ENCODE measurements around the gene MRPL38.
"Not testable (repeated sequence)": the region's sequence is repeated elsewhere in the genome, so short reads cannot be mapped to it uniquely, and the experiment has no call there.

The MRPL38 gene

DNA sequence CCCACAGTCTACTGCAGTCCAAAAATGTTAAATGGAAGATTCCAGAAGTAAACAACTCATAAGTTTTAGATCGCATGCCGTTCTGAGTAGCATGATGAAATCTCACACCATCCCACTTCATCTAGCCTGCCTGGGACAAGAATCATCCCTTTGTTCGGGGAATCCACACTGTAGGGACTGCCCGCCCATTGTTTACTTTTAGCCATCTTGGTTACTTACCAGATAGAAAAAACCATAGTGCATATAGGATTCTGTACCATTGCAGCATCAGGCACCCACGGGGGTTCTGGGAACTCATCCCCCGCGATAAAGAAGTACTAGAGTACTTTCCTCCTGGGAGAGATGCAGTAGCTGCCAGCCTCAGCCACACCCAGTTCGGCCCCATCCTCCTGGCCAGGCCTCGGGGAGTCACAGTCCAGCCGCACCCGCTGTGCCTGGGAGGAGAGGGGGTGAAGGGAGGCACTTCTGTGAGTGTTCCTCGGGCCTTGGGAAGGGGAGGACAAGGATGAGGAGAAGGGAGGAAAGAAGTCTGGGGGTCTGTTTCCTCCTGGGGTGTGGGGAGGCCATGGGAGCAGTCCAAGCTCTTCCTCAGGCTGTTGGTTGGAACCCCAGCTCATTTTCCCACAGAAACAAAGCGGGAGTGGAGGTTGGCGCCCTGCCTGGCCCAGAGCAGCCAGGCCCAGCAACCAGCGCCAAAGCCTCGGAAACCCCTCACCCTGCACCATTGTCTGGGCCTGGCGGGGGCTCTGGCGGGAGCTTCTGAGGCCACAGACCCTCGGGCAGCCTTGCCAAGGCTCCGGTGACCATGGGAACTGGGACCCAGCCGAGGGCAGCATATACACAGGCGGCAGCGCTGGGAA, 35.2 kb downstream of the MRPL38 start:
- Histone ChIP-seq H3K79me1 (ENCODE audit: low read length) (no peaks in the 10 kb centered on the region), H3K23ac (ENCODE audit: low read length) (no peak overlapping the region), H3K9ac (ENCODE audit: low read length) (no peak overlapping the region), H3K18ac (ENCODE audit: low read length) (no peak overlapping the region), H3K27ac (ENCODE audit: low read depth, low read length) (no peak overlapping the region), H2BK5ac (ENCODE audit: low read length) (no peak overlapping the region), H3K4me2 (ENCODE audit: low read length) (no peak overlapping the region), H4K8ac (ENCODE audit: low read depth, low read length) (no peak overlapping the region), H3K4me1 (ENCODE audit: control insufficient read depth, low read depth, low read length) (no peaks in the 10 kb centered on the region), H3K4me3 (ENCODE audit: low read length) (no peak overlapping the region), H3K79me2 (ENCODE audit: control insufficient read depth, insufficient read depth, low read length) (no peaks in the 10 kb centered on the region), H3K4ac (ENCODE audit: low read depth, low read length) (peak overlapping the region; percentile 8), H3K27me3 (ENCODE audit: insufficient read depth, low read length, poor library complexity) (no peaks in the 10 kb centered on the region), H3K56ac (ENCODE audit: low read length) (peak overlapping the region; percentile 42), H4K5ac (ENCODE audit: low read length) (no peak overlapping the region), H2AK5ac (ENCODE audit: low read length) (no peak overlapping the region), H3K36me3 (ENCODE audit: control insufficient read depth, insufficient read depth, low read length) (no peaks in the 10 kb centered on the region), H2BK120ac (ENCODE audit: low read depth, low read length) (no peak overlapping the region), H2BK15ac (replicated peaks; ENCODE audit: low read depth) (no peak overlapping the region)
- DNase-seq = peak; percentile 51
- WGBS (ENCODE audit: extremely low coverage, insufficient coverage, low lambda C conversion rate) = no CpG with 5 or more reads among the region's 23 CpGs

DNA sequence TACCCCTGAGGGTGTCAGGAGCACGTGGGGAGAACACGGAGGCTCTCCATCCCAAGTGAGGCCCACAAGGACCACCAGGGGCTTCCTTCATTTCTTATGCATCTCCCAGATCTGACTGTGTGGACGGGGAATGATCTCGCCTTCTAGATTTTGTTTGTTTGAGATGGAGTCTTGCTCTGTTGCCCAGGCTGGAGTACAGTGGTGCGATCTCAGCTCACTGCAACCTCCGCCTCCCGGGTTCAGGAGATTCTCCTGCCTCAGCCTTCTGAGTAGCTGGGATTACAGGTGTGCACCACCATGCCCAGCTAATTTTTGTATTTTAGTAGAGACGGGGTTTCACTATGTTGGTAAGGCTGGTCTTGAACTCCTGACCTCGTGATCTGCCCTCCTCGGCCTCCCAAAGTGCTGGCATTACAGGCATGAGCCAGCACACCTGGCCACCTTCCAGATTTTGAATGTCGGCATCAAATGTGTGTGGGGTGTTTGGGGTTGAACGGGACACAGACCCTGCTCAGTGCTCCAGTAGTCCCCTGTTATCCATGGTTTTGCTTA, 35.9 kb downstream of the MRPL38 start:
- no CpG with 5 or more reads among the region's 12 CpGs for WGBS (ENCODE audit: extremely low coverage, insufficient coverage, low lambda C conversion rate)
- not testable (repeated sequence) for H3K27ac ChIP-seq (ENCODE audit: low read depth, low read length)

DNA sequence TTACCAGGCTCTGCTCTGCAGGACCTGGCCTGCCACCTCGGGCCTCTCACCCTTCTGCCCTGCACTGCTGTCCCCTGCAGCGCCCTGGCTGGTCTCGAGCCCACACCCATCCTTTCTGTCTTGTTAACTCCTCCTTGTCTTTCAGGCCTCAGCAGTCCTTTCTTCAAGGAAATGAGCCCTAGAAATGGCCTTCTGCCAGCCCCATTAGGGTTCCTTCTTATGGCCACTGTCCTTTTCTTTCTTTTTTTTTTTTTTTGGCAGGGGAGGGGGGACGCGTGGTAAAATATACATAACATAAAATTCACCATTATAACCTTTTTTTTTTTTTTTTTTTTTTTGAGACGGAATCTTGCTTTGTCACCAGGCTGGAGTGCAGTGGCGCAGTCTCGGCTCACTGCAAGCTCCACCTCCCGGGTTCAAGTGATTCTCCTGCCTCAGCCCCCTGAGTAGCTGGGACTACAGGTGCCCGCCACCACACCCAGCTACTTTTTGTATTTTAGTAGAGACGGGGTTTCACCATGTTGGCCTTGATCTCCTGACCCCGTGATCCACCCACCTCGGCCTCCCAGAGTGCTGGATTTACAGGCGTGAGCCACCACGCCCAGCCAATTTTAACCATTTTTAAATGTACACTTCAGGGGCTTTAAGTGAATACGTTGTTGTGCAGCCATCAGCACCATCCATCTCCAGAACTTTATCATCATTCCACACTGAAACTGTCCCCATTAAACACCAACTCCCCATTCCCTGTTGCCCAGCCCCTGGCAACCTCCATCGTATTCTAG, 39.1 kb downstream of the MRPL38 start:
- H3K56ac ChIP-seq (ENCODE audit: low read length); H3K79me1 ChIP-seq (ENCODE audit: low read length); H3K79me2 ChIP-seq (ENCODE audit: control insufficient read depth, insufficient read depth, low read length); H3K4me1 ChIP-seq (ENCODE audit: control insufficient read depth, low read depth, low read length); H4K5ac ChIP-seq (ENCODE audit: low read length); DNase-seq; H3K36me3 ChIP-seq (ENCODE audit: control insufficient read depth, insufficient read depth, low read length); H2AK5ac ChIP-seq (ENCODE audit: low read length); H3K23ac ChIP-seq (ENCODE audit: low read length); H3K27me3 ChIP-seq (ENCODE audit: insufficient read depth, low read length, poor library complexity); H3K18ac ChIP-seq (ENCODE audit: low read length); H2BK5ac ChIP-seq (ENCODE audit: low read length); H2BK120ac ChIP-seq (ENCODE audit: low read depth, low read length); H3K27ac ChIP-seq (ENCODE audit: low read depth, low read length); H4K8ac ChIP-seq (ENCODE audit: low read depth, low read length); H3K4me2 ChIP-seq (ENCODE audit: low read length); H2BK15ac ChIP-seq (replicated peaks; ENCODE audit: low read depth); H3K9ac ChIP-seq (ENCODE audit: low read length); H3K4ac ChIP-seq (ENCODE audit: low read depth, low read length); H3K4me3 ChIP-seq (ENCODE audit: low read length): not testable (repeated sequence)
- WGBS (ENCODE audit: extremely low coverage, insufficient coverage, low lambda C conversion rate) = no CpG with 5 or more reads among the region's 17 CpGs

More for the DNA sequence above, 35.9 kb downstream of the MRPL38 start:
- H2BK5ac ChIP-seq (ENCODE audit: low read length); H3K18ac ChIP-seq (ENCODE audit: low read length); H3K9ac ChIP-seq (ENCODE audit: low read length); H3K4ac ChIP-seq (ENCODE audit: low read depth, low read length); H3K36me3 ChIP-seq (ENCODE audit: control insufficient read depth, insufficient read depth, low read length); H3K4me1 ChIP-seq (ENCODE audit: control insufficient read depth, low read depth, low read length); H3K27me3 ChIP-seq (ENCODE audit: insufficient read depth, low read length, poor library complexity); H4K5ac ChIP-seq (ENCODE audit: low read length); H2BK120ac ChIP-seq (ENCODE audit: low read depth, low read length); H4K8ac ChIP-seq (ENCODE audit: low read depth, low read length); H2BK15ac ChIP-seq (replicated peaks; ENCODE audit: low read depth); H2AK5ac ChIP-seq (ENCODE audit: low read length); H3K4me2 ChIP-seq (ENCODE audit: low read length); H3K56ac ChIP-seq (ENCODE audit: low read length); H3K4me3 ChIP-seq (ENCODE audit: low read length); H3K23ac ChIP-seq (ENCODE audit: low read length); H3K79me1 ChIP-seq (ENCODE audit: low read length); H3K79me2 ChIP-seq (ENCODE audit: control insufficient read depth, insufficient read depth, low read length); DNase-seq: not testable (repeated sequence)

DNA sequence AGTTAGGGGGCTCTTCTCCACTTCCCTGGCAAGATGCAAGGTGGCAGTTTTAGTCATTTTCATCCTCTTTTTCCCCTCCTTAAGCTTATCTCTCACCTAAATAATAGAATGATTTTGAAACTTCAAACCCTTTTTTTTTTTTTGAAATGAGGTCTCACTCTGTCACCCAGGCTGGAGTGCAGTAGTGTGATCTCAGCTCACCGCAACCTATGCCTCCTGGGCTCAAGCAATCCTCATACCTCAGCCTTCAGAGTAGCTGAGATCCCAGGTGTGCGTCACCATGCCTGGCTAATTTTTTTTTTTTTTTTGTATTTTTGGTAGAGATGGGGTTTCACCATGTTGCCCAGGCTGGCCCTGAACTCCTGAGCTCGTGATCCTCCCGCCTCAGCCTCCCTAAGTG, 39.8 kb downstream of the MRPL38 start:
- H3K18ac ChIP-seq (ENCODE audit: low read length); DNase-seq; H3K27ac ChIP-seq (ENCODE audit: low read depth, low read length); H2BK5ac ChIP-seq (ENCODE audit: low read length); H3K4me3 ChIP-seq (ENCODE audit: low read length); H3K4me1 ChIP-seq (ENCODE audit: control insufficient read depth, low read depth, low read length); H3K9ac ChIP-seq (ENCODE audit: low read length); H2BK15ac ChIP-seq (replicated peaks; ENCODE audit: low read depth); H4K8ac ChIP-seq (ENCODE audit: low read depth, low read length); H3K56ac ChIP-seq (ENCODE audit: low read length); H3K36me3 ChIP-seq (ENCODE audit: control insufficient read depth, insufficient read depth, low read length); H3K27me3 ChIP-seq (ENCODE audit: insufficient read depth, low read length, poor library complexity); H2AK5ac ChIP-seq (ENCODE audit: low read length); H3K4me2 ChIP-seq (ENCODE audit: low read length); H4K5ac ChIP-seq (ENCODE audit: low read length); H3K4ac ChIP-seq (ENCODE audit: low read depth, low read length); H2BK120ac ChIP-seq (ENCODE audit: low read depth, low read length); H3K79me1 ChIP-seq (ENCODE audit: low read length); H3K23ac ChIP-seq (ENCODE audit: low read length); H3K79me2 ChIP-seq (ENCODE audit: control insufficient read depth, insufficient read depth, low read length): not testable (repeated sequence)
- no CpG with 5 or more reads among the region's 4 CpGs for WGBS (ENCODE audit: extremely low coverage, insufficient coverage, low lambda C conversion rate)

DNA sequence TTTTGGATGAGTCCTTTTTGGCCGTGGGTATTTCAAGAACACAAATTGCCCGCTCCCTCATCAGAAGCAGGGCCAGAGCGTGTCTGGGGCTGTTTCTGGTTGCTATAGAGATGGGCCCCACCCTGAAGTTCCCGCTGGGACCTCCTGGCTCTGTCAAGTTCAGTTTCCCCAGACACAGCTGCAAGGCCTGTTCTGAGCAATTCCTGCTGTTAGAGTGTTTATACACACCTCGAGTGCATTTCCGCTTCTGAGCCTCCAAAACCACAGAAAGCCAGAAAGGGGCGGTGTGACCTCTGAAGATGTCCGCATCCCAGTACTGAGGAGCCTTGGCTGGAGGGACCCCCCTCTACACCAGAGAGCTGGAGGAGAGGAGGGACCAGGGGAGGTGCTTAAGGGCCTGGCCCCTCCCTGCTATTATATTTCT, 40.2 kb downstream of the MRPL38 start:
- Histone ChIP-seq H3K27ac (ENCODE audit: low read depth, low read length) (no peak overlapping the region), H3K18ac (ENCODE audit: low read length) (no peak overlapping the region), H3K9ac (ENCODE audit: low read length) (no peak overlapping the region), H3K79me2 (ENCODE audit: control insufficient read depth, insufficient read depth, low read length) (no peaks in the 10 kb centered on the region), H4K8ac (ENCODE audit: low read depth, low read length) (no peak overlapping the region), H3K4ac (ENCODE audit: low read depth, low read length) (no peak overlapping the region), H3K4me3 (ENCODE audit: low read length) (no peak overlapping the region), H3K4me1 (ENCODE audit: control insufficient read depth, low read depth, low read length) (no peaks in the 10 kb centered on the region), H4K5ac (ENCODE audit: low read length) (no peak overlapping the region), H2BK5ac (ENCODE audit: low read length) (no peak overlapping the region), H2BK120ac (ENCODE audit: low read depth, low read length) (no peak overlapping the region), H3K36me3 (ENCODE audit: control insufficient read depth, insufficient read depth, low read length) (no peaks in the 10 kb centered on the region), H3K79me1 (ENCODE audit: low read length) (no peaks in the 10 kb centered on the region), H3K4me2 (ENCODE audit: low read length) (no peak overlapping the region), H3K27me3 (ENCODE audit: insufficient read depth, low read length, poor library complexity) (no peaks in the 10 kb centered on the region), H2AK5ac (ENCODE audit: low read length) (no peak overlapping the region), H3K23ac (ENCODE audit: low read length) (no peak overlapping the region), H3K56ac (ENCODE audit: low read length) (no peak overlapping the region), H2BK15ac (replicated peaks; ENCODE audit: low read depth) (no peak overlapping the region)
- WGBS (ENCODE audit: extremely low coverage, insufficient coverage, low lambda C conversion rate) = no CpG with 5 or more reads among the region's 8 CpGs
- DNase-seq = no peak
